OCI-LY7 (cell line): Measurements from ENCODE around the gene RNF175.

Experiments
- EZH2phosphoT487 ChIP-seq: fragments of 200-600 bp; sonication (generic); IDR thresholded peaks from 2 replicates; pipeline ENCODE4 v1.6.1; 2018; ENCODE audit warnings: low read depth, borderline replicate concordance, mild to moderate bottlenecking, mixed run types, antibody characterized with exemption, low read length, moderate library complexity, mixed read lengths
- TF ChIP-seq, protein P1 (sequence below): fragments of 200-600 bp; sonication (generic); conservative IDR thresholded peaks from 2 replicates; pipeline ENCODE4 v1.5.1; 2014; ENCODE audit warnings: mild to moderate bottlenecking, antibody characterized with exemption, low read length, moderate library complexity, mixed read lengths

DNA sequence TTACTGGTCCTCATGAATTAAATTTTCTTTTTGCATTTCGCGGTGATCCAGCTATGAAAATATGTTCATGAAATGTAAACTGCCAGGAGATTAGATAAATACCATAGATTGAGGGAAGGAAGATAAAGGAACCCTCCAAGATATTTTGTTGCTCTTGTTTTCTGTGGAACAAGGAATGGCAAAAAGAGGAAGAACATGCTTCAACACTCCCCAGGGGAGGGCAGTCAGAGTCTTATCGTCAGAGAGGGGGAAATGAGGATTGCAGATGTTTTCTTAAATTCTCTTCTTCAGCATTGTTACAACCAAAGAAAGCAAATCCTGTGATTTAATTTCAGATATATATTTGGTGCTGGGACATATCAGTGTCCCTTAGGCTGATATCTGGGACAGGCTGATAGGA lies 38.6 kb upstream of the RNF175 start:
- TF ChIP-seq, protein P1, sequence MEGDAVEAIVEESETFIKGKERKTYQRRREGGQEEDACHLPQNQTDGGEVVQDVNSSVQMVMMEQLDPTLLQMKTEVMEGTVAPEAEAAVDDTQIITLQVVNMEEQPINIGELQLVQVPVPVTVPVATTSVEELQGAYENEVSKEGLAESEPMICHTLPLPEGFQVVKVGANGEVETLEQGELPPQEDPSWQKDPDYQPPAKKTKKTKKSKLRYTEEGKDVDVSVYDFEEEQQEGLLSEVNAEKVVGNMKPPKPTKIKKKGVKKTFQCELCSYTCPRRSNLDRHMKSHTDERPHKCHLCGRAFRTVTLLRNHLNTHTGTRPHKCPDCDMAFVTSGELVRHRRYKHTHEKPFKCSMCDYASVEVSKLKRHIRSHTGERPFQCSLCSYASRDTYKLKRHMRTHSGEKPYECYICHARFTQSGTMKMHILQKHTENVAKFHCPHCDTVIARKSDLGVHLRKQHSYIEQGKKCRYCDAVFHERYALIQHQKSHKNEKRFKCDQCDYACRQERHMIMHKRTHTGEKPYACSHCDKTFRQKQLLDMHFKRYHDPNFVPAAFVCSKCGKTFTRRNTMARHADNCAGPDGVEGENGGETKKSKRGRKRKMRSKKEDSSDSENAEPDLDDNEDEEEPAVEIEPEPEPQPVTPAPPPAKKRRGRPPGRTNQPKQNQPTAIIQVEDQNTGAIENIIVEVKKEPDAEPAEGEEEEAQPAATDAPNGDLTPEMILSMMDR: no peak
- TF ChIP-seq EZH2phosphoT487: no peak
